Measurements from ENCODE around the gene DPY30.

The DPY30 gene

DNA sequence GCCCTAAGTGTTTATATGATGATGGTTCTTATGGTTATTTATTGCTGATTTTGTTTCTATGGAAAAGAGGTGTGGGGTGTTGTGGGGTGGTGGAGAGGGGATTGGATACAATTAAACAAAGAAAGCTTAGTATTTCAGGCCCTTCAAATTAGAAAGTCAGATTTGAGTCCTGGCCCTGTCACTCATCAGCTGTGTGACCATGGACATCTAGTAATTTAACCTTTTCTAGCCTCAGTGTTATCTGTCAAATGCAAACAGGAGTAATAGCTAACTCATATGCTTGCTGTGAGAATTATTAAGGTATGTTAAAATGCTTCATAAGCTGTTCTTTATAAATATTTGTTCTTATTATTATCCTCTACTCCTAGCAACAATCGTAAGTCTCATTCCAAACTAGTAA lies 26.7 kb downstream of the DPY30 start:
- TF ChIP-seq ZFX (IDR thresholded peaks at IDR 0.05), result no peak
- TF ChIP-seq, protein P1, sequence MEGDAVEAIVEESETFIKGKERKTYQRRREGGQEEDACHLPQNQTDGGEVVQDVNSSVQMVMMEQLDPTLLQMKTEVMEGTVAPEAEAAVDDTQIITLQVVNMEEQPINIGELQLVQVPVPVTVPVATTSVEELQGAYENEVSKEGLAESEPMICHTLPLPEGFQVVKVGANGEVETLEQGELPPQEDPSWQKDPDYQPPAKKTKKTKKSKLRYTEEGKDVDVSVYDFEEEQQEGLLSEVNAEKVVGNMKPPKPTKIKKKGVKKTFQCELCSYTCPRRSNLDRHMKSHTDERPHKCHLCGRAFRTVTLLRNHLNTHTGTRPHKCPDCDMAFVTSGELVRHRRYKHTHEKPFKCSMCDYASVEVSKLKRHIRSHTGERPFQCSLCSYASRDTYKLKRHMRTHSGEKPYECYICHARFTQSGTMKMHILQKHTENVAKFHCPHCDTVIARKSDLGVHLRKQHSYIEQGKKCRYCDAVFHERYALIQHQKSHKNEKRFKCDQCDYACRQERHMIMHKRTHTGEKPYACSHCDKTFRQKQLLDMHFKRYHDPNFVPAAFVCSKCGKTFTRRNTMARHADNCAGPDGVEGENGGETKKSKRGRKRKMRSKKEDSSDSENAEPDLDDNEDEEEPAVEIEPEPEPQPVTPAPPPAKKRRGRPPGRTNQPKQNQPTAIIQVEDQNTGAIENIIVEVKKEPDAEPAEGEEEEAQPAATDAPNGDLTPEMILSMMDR (conservative IDR thresholded peaks at IDR 0.05), result no peak
- no peak overlapping the region for H3K27ac ChIP-seq

DNA sequence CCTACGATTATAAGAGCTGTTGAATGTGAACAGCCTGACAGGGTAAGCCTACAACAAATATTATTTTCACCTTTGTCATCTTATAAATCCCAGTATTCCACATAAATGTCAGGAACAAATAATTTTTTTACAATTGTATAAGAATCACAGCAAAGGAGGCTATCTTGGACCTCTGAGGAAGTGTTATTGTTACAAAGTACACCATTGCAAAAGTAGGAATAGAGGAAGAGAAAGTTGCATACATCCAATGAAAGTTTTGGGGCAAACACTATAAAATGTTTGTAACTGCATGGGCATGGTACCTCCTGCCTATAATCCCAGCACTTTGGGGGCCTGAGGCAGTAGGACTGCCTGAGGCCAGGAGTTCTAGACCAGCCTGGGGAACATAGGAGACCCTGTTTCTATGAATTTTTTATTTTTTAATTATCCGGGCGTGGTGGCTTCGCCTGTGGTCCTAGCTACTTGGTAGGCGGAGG lies 28.1 kb downstream of the DPY30 start:
- H3K27ac ChIP-seq, result peak overlapping the region; percentile 91
- no peak for TF ChIP-seq ZFX (IDR thresholded peaks at IDR 0.05)
- TF ChIP-seq, protein P1 (conservative IDR thresholded peaks at IDR 0.05), result no peak

GRCh38 chr2:32010670-32011484 lies 28.7 kb downstream of the DPY30 start, which contains the start of gene MEMO1:
MEMO1 (minus strand) TSS chr2:32011008; CDS start chr2:32010247, 761 bp downstream.
- TF ChIP-seq, protein P1 (conservative IDR thresholded peaks at IDR 0.05), result no peak
- no peak for TF ChIP-seq ZFX (IDR thresholded peaks at IDR 0.05)

GRCh38 chr2:32010280-32010669 lies 29.3 kb downstream of the DPY30 start:
- peak overlapping the region; percentile 91 for H3K27ac ChIP-seq

More at GRCh38 chr2:32010670-32011484, 28.7 kb downstream of the DPY30 start, which contains the start of gene MEMO1:
- peak within 1 kb of the TSS; percentile 91 for H3K27ac ChIP-seq

- TF ChIP-seq ZFX (IDR thresholded peaks at IDR 0.05), result 0 out of 2 replicates have a peak, but pooled peaks have one; percentile 24
- TF ChIP-seq, protein P1 (conservative IDR thresholded peaks at IDR 0.05), result no peak
Measured at GRCh38 chr2:32009516-32010256, 29.9 kb downstream of the DPY30 start.

DNA sequence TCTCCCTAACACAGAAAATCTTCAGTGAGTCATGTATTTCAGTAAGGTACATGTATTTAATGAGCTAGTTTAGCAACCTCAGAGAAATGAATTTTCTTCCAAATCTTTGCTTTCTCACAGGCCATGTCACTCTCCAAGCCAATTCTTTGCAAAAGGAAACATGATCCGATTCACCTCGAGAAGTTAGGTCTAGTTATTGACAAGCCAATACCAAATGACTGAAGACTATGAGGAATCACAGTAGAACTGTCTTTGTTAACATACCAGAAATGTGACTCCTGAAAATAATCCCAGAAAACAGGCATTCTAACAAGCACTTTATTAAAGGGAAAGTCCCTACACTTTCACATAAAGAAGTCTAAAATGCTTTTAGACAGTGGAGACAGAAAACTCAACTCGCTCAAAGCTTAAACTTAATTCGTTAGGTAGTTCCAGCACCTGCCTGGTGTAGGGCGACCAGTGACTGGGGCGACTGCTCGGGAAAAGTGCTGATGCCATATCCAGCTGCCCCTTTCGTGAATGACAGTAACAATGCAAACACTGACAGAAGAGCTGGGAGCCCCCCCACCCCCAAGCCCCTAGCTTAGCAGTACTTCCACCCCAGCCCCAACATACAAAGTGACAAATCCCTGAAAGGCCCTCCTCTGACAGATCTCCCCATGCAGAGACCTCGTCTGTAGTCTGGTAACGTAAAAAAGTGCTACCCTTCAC lies 30.6 kb downstream of the DPY30 start:
- peak overlapping the region; percentile 91 for H3K27ac ChIP-seq
- TF ChIP-seq ZFX (IDR thresholded peaks at IDR 0.05), result no peak
- TF ChIP-seq, protein P1 (conservative IDR thresholded peaks at IDR 0.05), result no peak

More at GRCh38 chr2:32009516-32010256, 29.9 kb downstream of the DPY30 start:
- H3K27ac ChIP-seq, result peak overlapping the region; percentile 91

DNA sequence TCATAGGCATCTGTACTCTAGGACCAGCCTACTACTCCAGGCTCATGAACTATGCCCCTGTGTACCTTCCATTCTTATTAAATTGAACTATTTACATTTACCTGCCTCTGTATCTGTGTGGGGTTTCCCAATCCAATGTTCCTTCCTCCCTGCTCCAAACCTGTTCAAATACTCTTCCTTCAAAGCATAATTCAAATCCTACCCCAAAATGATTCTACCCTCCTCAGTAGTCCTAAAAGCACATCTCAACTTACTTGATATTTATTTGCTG lies 32.5 kb downstream of the DPY30 start:
- H3K27ac ChIP-seq, result no peak overlapping the region
- TF ChIP-seq, protein P1 (conservative IDR thresholded peaks at IDR 0.05), result no peak
- no peak for TF ChIP-seq ZFX (IDR thresholded peaks at IDR 0.05)
